ENCODE data around the gene ZBBX. TPM values are rescaled to one million over a fixed set of nuclear protein-coding genes. Genes with fewer than 3 reads are reported as not detected.

Gene ZBBX
- polyA plus RNA-seq, 1 of the 3 experiments (the other 2 are of a cell fraction): 0.18 TPM

DNA sequence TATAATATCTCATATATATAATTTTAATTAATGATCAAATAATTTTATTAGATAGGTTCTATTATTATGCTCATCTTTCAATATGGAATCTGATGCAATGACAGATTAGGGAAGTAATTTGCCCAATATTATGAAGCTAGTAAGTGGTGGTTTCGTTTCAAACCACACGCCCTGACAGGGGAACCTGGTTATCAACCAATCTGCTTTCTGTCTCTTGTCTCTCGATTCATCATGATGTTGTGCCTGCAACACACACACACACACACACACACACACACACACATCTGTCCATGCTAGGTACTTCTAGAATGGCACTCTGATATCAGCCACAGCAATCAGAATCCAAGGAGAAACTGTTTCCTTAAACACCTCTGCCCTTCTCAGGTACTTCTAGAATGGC lies 128.4 kb downstream of the ZBBX start:
- H3K27ac ChIP-seq (ENCODE audit: low read depth in 2 of 2, low read length in 1 of 2): no peak overlapping the region
- no peaks in the 10 kb centered on the region for H3K79me2 ChIP-seq (ENCODE audit: insufficient read depth)
- 4% methylated on average over 3 of the region's 3 CpGs for WGBS (ENCODE audit: low lambda C conversion rate)
- H3K9me2 ChIP-seq: no peaks in the 10 kb centered on the region
- ChIA-PET CTCF (no interaction called here), POLR2A (no interaction called here)
- TF ChIP-seq FOXM1 (IDR thresholded peaks at IDR 0.05; ENCODE audit: low read depth): no peak
- TF ChIP-seq TCF12 (IDR thresholded peaks at IDR 0.05): no peak
- no peak for TF ChIP-seq CTCF (IDR thresholded peaks at IDR 0.05)
- TF ChIP-seq MEF2A (IDR thresholded peaks at IDR 0.05; ENCODE audit: borderline replicate concordance, low read depth): no peak
- no peak for TF ChIP-seq JUND (IDR thresholded peaks at IDR 0.05)
- TF ChIP-seq GATA2 (CRISPR knock-in tag; IDR thresholded peaks at IDR 0.05): no peak
- TF ChIP-seq RXRA (IDR thresholded peaks at IDR 0.05; ENCODE audit: borderline replicate concordance, low read depth): no peak
- TF ChIP-seq, protein P1, sequence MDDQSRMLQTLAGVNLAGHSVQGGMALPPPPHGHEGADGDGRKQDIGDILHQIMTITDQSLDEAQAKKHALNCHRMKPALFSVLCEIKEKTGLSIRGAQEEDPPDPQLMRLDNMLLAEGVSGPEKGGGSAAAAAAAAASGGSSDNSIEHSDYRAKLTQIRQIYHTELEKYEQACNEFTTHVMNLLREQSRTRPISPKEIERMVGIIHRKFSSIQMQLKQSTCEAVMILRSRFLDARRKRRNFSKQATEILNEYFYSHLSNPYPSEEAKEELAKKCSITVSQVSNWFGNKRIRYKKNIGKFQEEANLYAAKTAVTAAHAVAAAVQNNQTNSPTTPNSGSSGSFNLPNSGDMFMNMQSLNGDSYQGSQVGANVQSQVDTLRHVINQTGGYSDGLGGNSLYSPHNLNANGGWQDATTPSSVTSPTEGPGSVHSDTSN (IDR thresholded peaks at IDR 0.05): no peak
- no peak for TF ChIP-seq NRF1 (IDR thresholded peaks at IDR 0.05; ENCODE audit: low read depth, low read length)
- TF ChIP-seq, protein P2, sequence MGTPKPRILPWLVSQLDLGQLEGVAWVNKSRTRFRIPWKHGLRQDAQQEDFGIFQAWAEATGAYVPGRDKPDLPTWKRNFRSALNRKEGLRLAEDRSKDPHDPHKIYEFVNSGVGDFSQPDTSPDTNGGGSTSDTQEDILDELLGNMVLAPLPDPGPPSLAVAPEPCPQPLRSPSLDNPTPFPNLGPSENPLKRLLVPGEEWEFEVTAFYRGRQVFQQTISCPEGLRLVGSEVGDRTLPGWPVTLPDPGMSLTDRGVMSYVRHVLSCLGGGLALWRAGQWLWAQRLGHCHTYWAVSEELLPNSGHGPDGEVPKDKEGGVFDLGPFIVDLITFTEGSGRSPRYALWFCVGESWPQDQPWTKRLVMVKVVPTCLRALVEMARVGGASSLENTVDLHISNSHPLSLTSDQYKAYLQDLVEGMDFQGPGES (IDR thresholded peaks at IDR 0.05; ENCODE audit: low read depth, low read length): no peak
- no peaks in the 10 kb centered on the region for H3K9me3 ChIP-seq
- H3F3A ChIP-seq (replicated peaks; ENCODE audit: insufficient read depth): no peaks in the 10 kb centered on the region
- no peaks in the 10 kb centered on the region for H3K4me1 ChIP-seq (ENCODE audit: control insufficient read depth in 1 of 2, insufficient read depth in 2 of 2, low read depth in 1 of 2, low read length in 1 of 2)
- no peak overlapping the region for H2AFZ ChIP-seq (ENCODE audit: low read depth)
- H3K4me2 ChIP-seq: no peak overlapping the region
- no peak overlapping the region for H3K9ac ChIP-seq
- no peak for DNase-seq
- no peaks in the 10 kb centered on the region for H3K27me3 ChIP-seq (ENCODE audit: insufficient read depth)
- H3K36me3 ChIP-seq (replicated peaks in 1 of 2; ENCODE audit: control insufficient read depth in 1 of 2, insufficient read depth in 2 of 2, low read length in 1 of 2): no peaks in the 10 kb centered on the region
- no peaks in the 10 kb centered on the region for H4K20me1 ChIP-seq (ENCODE audit: insufficient read depth)
- H3K4me3 ChIP-seq (ENCODE audit: low read depth in 2 of 2, low read length in 1 of 2): no peak overlapping the region

- CTCF ChIA-PET: no interaction called here
- Histone ChIP-seq H3K4me1 (ENCODE audit: control insufficient read depth in 1 of 2, insufficient read depth in 2 of 2, low read depth in 1 of 2, low read length in 1 of 2) (no peaks in the 10 kb centered on the region), H3K79me2 (ENCODE audit: insufficient read depth) (no peaks in the 10 kb centered on the region), H3K4me2 (no peak overlapping the region), H2AFZ (ENCODE audit: low read depth) (no peak overlapping the region), H3K27me3 (ENCODE audit: insufficient read depth) (no peaks in the 10 kb centered on the region), H3K9me3 (no peaks in the 10 kb centered on the region), H3K9me2 (no peaks in the 10 kb centered on the region), H3F3A (replicated peaks; ENCODE audit: insufficient read depth) (no peaks in the 10 kb centered on the region), H3K4me3 (ENCODE audit: low read depth in 2 of 2, low read length in 1 of 2) (no peak overlapping the region), H3K9ac (no peak overlapping the region), H4K20me1 (ENCODE audit: insufficient read depth) (no peaks in the 10 kb centered on the region), H3K27ac (ENCODE audit: low read depth in 2 of 2, low read length in 1 of 2) (no peak overlapping the region), H3K36me3 (replicated peaks in 1 of 2; ENCODE audit: control insufficient read depth in 1 of 2, insufficient read depth in 2 of 2, low read length in 1 of 2) (no peaks in the 10 kb centered on the region)
- POLR2A ChIA-PET: no interaction called here
- no peak for DNase-seq
- no peak for TF ChIP-seq RFX5 (IDR thresholded peaks at IDR 0.05; ENCODE audit: low read length)
- no peak for TF ChIP-seq FOSL2 (IDR thresholded peaks at IDR 0.05; ENCODE audit: borderline replicate concordance, low read depth)
- TF ChIP-seq, protein P1 (IDR thresholded peaks at IDR 0.05): no peak
- TF ChIP-seq FOXM1 (IDR thresholded peaks at IDR 0.05; ENCODE audit: low read depth): no peak
- TF ChIP-seq GATA2 (CRISPR knock-in tag; IDR thresholded peaks at IDR 0.05): no peak
- TF ChIP-seq, protein P3, sequence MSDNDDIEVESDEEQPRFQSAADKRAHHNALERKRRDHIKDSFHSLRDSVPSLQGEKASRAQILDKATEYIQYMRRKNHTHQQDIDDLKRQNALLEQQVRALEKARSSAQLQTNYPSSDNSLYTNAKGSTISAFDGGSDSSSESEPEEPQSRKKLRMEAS (IDR thresholded peaks at IDR 0.05; ENCODE audit: low read depth): no peak
- TF ChIP-seq FOXJ3 (CRISPR knock-in tag; IDR thresholded peaks at IDR 0.05): no peak
- TF ChIP-seq JUND (IDR thresholded peaks at IDR 0.05): no peak
Measured at GRCh38 chr3:167246252-167246651, 133.8 kb downstream of the ZBBX start.
